GM23248 (cell line): Measurements from ENCODE around the gene LHX5.

Source experiments
- EZH2 ChIP-seq: fragments of 200-600 bp; sonication (generic); IDR thresholded peaks from 2 replicates; pipeline ENCODE4 v1.6.1; 2018; ENCODE audit warnings: antibody characterized with exemption, mild to moderate bottlenecking; ENCODE audit not compliant: insufficient read depth, poor library complexity, severe bottlenecking
- EZH2phosphoT487 ChIP-seq: fragments of 200-600 bp; sonication (generic); IDR thresholded peaks from 2 replicates; pipeline ENCODE4 v1.6.1; 2018; ENCODE audit warnings: antibody characterized with exemption, moderate library complexity, mild to moderate bottlenecking, low read depth; ENCODE audit not compliant: insufficient read depth

DNA sequence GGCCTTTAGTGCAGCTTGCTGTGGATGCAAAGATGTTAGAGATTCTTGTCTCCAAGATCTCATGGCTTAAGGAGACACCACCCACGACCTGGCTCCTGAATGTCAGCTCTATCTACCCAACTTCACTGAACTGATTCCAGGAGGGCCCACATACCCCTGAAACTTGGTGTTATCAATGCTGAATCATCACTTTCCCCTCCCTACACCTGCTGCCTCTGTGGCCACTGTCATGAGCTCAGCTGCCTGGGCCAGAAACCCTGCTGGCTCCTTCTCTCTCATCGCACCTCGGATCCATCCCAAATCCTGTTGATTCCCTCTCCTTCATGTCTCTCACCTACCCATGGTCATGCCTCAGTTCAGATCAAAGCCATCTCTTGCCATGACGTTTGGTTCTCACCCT, 15.1 kb upstream of the LHX5 start:
- TF ChIP-seq EZH2 (no peak), EZH2phosphoT487 (no peak)
